WTC11 (cell line): ENCODE data around the gene DGKG. TPM values are rescaled to one million over a fixed set of nuclear protein-coding genes. Genes with fewer than 3 reads are reported as not detected.

Experiments used
- ATAC-seq: fragments of 200-7000 bp; cut with Tn5 transposase; 2 replicates; pipeline ENCODE4 v1.10.0; 2021; ENCODE audit warnings: mild to moderate bottlenecking, moderate library complexity
- CTCF ChIA-PET: fragments of 300-600 bp; sonication (Branson Sonifier 250); formaldehyde crosslinking; loops from one replicate; lab custom pipeline; 2021; ENCODE audit warnings: antibody characterized with exemption; lab: Charles Lee
- POLR2A ChIA-PET: fragments of 350-600 bp; sonication (Branson Sonifier 250); formaldehyde crosslinking; loops from one replicate; lab custom pipeline; 2021; ENCODE audit warnings: antibody characterized with exemption; lab: Charles Lee
- DNase-seq: peaks from one replicate; pipeline ENCODE4 v3.0.0; 2021; ENCODE audit warnings: low spot score
- H3K27ac Mint-ChIP-seq: 2 replicates; pipeline ENCODE4 v1.8.0; 2021; ENCODE audit warnings: mixed read lengths
- H3K27me3 Mint-ChIP-seq: 2 replicates; pipeline ENCODE4 v1.8.0; 2021; ENCODE audit warnings: low read depth, mild to moderate bottlenecking, moderate library complexity, mixed read lengths
- H3K36me3 Mint-ChIP-seq: 2 replicates; pipeline ENCODE4 v1.8.0; 2021; ENCODE audit warnings: mixed read lengths
- H3K4me1 Mint-ChIP-seq: 2 replicates; pipeline ENCODE4 v1.8.0; 2022; ENCODE audit warnings: mixed read lengths
- H3K4me3 Mint-ChIP-seq: 2 replicates; pipeline ENCODE4 v1.8.0; 2021; ENCODE audit warnings: mild to moderate bottlenecking, moderate library complexity, mixed read lengths
- H3K9me3 Mint-ChIP-seq: 2 replicates; pipeline ENCODE4 v1.8.0; 2021; ENCODE audit warnings: mixed read lengths
- ATF2 ChIP-seq: sonication (generic); formaldehyde crosslinking; IDR thresholded peaks from 2 replicates; pipeline ENCODE4 v1.8.1; 2022; ENCODE audit warnings: low read depth, missing genetic modification reagents, borderline replicate concordance
- CTCF ChIP-seq: fragments of 200-600 bp; IDR thresholded peaks from 2 replicates; pipeline ENCODE4 v1.8.0; 2022; ENCODE audit warnings: antibody characterized with exemption
- E2F4 ChIP-seq: sonication (generic); formaldehyde crosslinking; IDR thresholded peaks from 2 replicates; pipeline ENCODE4 v1.8.1; 2022; ENCODE audit warnings: low read depth, mild to moderate bottlenecking, moderate library complexity, missing genetic modification reagents, borderline replicate concordance
- ERG ChIP-seq: fragments of 250-450 bp; sonication (Bioruptor Pico); IDR thresholded peaks from 2 replicates; pipeline ENCODE4 v1.8.0; 2021; ENCODE audit warnings: mild to moderate bottlenecking
- FOXJ3 ChIP-seq: sonication (generic); formaldehyde crosslinking; IDR thresholded peaks from 2 replicates; pipeline ENCODE4 v1.9.0; 2021; ENCODE audit warnings: missing genetic modification reagents, mild to moderate bottlenecking, borderline replicate concordance
- GRHL2 ChIP-seq: fragments of 250-450 bp; sonication (Bioruptor Pico); IDR thresholded peaks from 2 replicates; pipeline ENCODE4 v1.8.0; 2022; ENCODE audit warnings: mild to moderate bottlenecking, moderate library complexity; ENCODE audit not compliant: insufficient replicate concordance, severe bottlenecking
- JAZF1 ChIP-seq: fragments of 250-450 bp; sonication (Bioruptor Pico); IDR thresholded peaks from 2 replicates; pipeline ENCODE4 v1.9.0; 2021; ENCODE audit warnings: moderate library complexity, mild to moderate bottlenecking, inconsistent platforms
- NR1H2 ChIP-seq: sonication (generic); formaldehyde crosslinking; IDR thresholded peaks from 2 replicates; pipeline ENCODE4 v1.9.0; 2021; ENCODE audit warnings: mild to moderate bottlenecking, moderate library complexity, missing genetic modification reagents
- RELA ChIP-seq: sonication (generic); formaldehyde crosslinking; IDR thresholded peaks from 2 replicates; pipeline ENCODE4 v1.8.1; 2022; ENCODE audit warnings: missing genetic modification reagents, mild to moderate bottlenecking, borderline replicate concordance
- SOX15 ChIP-seq: fragments of 250-450 bp; sonication (Bioruptor Pico); IDR thresholded peaks from 2 replicates; pipeline ENCODE4 v1.9.0; 2021; ENCODE audit warnings: mild to moderate bottlenecking
- STAT6 ChIP-seq: sonication (generic); formaldehyde crosslinking; conservative IDR thresholded peaks from 2 replicates; pipeline ENCODE4 v1.8.1; 2023; ENCODE audit warnings: mild to moderate bottlenecking, low read depth, missing genetic modification reagents, moderate library complexity
- TEAD1 ChIP-seq: sonication (generic); formaldehyde crosslinking; IDR thresholded peaks from 2 replicates; pipeline ENCODE4 v1.8.0; 2022; ENCODE audit warnings: mild to moderate bottlenecking, missing genetic modification reagents
- ZNF138 ChIP-seq: sonication (generic); formaldehyde crosslinking; conservative IDR thresholded peaks from 2 replicates; pipeline ENCODE4 v1.8.1; 2022; ENCODE audit warnings: mild to moderate bottlenecking, moderate library complexity, missing genetic modification reagents
- ZNF423 ChIP-seq: fragments of 250-450 bp; sonication (Bioruptor Pico); IDR thresholded peaks from 2 replicates; pipeline ENCODE4 v2.1.2; 2022; ENCODE audit warnings: mild to moderate bottlenecking, moderate library complexity
- ZNF532 ChIP-seq: fragments of 250-450 bp; sonication (Bioruptor Pico); IDR thresholded peaks from 2 replicates; pipeline ENCODE4 v1.9.0; 2021; ENCODE audit warnings: mild to moderate bottlenecking, borderline replicate concordance
- ZNF671 ChIP-seq: fragments of 250-450 bp; sonication (Bioruptor Pico); IDR thresholded peaks from 2 replicates; pipeline ENCODE4 v1.8.0; 2021; ENCODE audit warnings: mild to moderate bottlenecking
- total RNA-seq: library from RNA; stranded (reverse); gene quantifications from 3 replicates; pipeline ENCODE4 v1.2.3, GENCODE V29; 2021

DGKG gene
- total RNA-seq, 1 experiment from 2014 or later: 0.92 TPM

- no peak overlapping the region for H3K27ac Mint-ChIP-seq
- POLR2A ChIA-PET: no interaction called here
- CTCF ChIA-PET: interaction anchor here (1.2 kb wide), 1 partner anchor 60 kb away, joined by 3 read pairs; no protein-coding TSS in a partner anchor
These were observed 42.1 kb downstream of the DGKG start for GRCh38 chr3:186319945-186320344.

More at GRCh38 chr3:186319945-186320344, 42.1 kb downstream of the DGKG start:
- H3K27me3 Mint-ChIP-seq: no peaks in the 10 kb centered on the region; the same call in 1 of the 2 replicates
- peaks cover 4% of the 10 kb centered on the region for H3K9me3 Mint-ChIP-seq
- H3K4me1 Mint-ChIP-seq: no peaks in the 10 kb centered on the region
- ATAC-seq: no peak
- H3K36me3 Mint-ChIP-seq: no peaks in the 10 kb centered on the region
- no peak for DNase-seq
- TF ChIP-seq TEAD1 (CRISPR knock-in tag): no peak
- no peak for TF ChIP-seq ZNF532
- TF ChIP-seq JAZF1: no peak
- TF ChIP-seq CTCF: no peak
- TF ChIP-seq ERG (CRISPR knock-in tag): no peak
- TF ChIP-seq FOXJ3 (CRISPR knock-in tag): no peak
- no peak for TF ChIP-seq NR1H2 (CRISPR knock-in tag)
- no peak for TF ChIP-seq ATF2
- no peak for TF ChIP-seq GRHL2 (CRISPR knock-in tag)
- TF ChIP-seq ZNF671 (CRISPR knock-in tag): no peak
- no peak for TF ChIP-seq STAT6
- no peak for TF ChIP-seq SOX15 (CRISPR knock-in tag)
- no peak for TF ChIP-seq E2F4 (CRISPR knock-in tag)
- TF ChIP-seq ZNF423: no peak
- TF ChIP-seq RELA (CRISPR knock-in tag): no peak
- no peak for TF ChIP-seq ZNF138 (CRISPR knock-in tag)
- TF ChIP-seq, all 79 proteins: peak for 0
- H3K4me3 Mint-ChIP-seq: no peak overlapping the region
